ENCODE data around the gene BEGAIN. TPM values are rescaled to one million over a fixed set of nuclear protein-coding genes. Genes with fewer than 3 reads are reported as not detected.

BEGAIN gene
- total and polyA plus RNA-seq, 9 of the 15 experiments (the other 6 are each of a cell fraction or from before 2014, with no cell fraction given): 0.07 to 0.68 (median 0.55) TPM; not detected in 3

DNA sequence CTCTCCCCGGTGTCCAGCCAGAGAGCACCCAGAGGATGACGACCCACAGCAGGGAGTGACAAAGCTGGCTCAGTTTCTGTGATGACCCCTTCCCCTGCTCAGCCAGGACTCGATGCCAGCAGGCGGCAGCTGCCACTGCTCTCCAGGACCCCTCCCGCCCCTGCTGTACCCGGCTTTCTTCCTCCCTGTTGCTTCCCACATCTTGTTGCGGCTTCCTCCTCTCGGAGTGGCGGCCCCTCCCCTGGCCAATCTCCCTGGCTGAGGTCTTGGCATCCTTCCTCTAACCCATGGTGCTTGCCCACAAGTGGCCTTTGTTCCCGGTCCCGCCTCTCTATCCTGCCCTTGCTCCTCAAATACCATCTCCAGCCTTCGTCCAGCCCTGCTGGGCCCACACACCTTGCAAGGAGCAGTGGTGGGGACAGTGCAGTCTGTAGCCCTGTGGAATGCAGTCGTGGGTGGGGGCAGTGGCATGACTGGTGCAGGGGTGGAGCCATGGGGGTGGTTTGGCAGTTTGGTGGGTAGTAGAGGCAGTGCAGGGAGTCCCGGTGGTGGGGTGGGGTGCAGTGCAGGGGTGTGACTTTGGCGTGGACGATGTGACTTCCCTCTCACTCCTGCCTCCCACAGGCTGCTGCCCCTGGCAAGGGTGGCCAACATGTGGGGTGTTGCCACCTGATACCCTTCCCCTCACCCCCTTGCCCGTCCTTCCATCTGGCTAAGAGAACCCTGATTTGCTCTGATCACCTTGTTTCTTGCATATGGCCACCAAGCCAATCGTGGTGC lies 16.3 kb upstream of the BEGAIN start:
- H3K27me3 ChIP-seq (ENCODE audit: control insufficient read depth in 2 of 2, insufficient read depth in 2 of 2, low read length in 2 of 2): peaks cover 0 to 34% of the 10 kb centered on the region in 2 experiments; a peak in 2 of 5 replicates
- DNase-seq (ENCODE audit: extremely low read depth in 1 of 4, low spot score in 3 of 4): no peak
- intact Hi-C loops (cut with micrococcal nuclease): no loop called here
- no peak overlapping the region for H3K4me3 ChIP-seq
- no peaks in the 10 kb centered on the region for H3K79me2 ChIP-seq (ENCODE audit: control insufficient read depth, insufficient read depth, low read length)
- ChIA-PET POLR2A (no interaction called here), CTCF (ENCODE audit: low intra/inter-chr PET ratio) (no interaction called here)
- H4K20me1 ChIP-seq (replicated peaks; ENCODE audit: control insufficient read depth, insufficient read depth, low read length): no peaks in the 10 kb centered on the region
- no peak for ATAC-seq
- H3K9me1 ChIP-seq (ENCODE audit: control insufficient read depth, insufficient read depth, low read length): no peaks in the 10 kb centered on the region
- peaks cover 7 to 9% of the 10 kb centered on the region in 2 experiments; a peak in 3 of 5 replicates for H3K4me1 ChIP-seq (replicated peaks in 1 of 2; ENCODE audit: control insufficient read depth in 2 of 2, insufficient read depth in 2 of 2, low read length in 2 of 2)
- 3% methylated on average over 12 of the region's 18 CpGs for WGBS (ENCODE audit: insufficient coverage, low coverage, missing lambda C conversion rate)
- H3K36me3 ChIP-seq (ENCODE audit: control insufficient read depth, insufficient read depth, low read length): no peaks in the 10 kb centered on the region
- H3K4me2 ChIP-seq (ENCODE audit: insufficient read depth, low read length): no peak overlapping the region
- no peak overlapping the region for H2AFZ ChIP-seq (ENCODE audit: low read depth, low read length)
- in situ Hi-C loops (cut with MboI): no loop called here
- H3K9ac ChIP-seq (ENCODE audit: insufficient read depth in 1 of 2, low read depth in 2 of 2, low read length in 2 of 2): no peak overlapping the region
- FAIRE-seq: no peak
- H3K27ac ChIP-seq (ENCODE audit: extremely low read depth, low read depth, low read length): no peak overlapping the region
- no peaks in the 10 kb centered on the region for H3K9me3 ChIP-seq (replicated peaks; ENCODE audit: control insufficient read depth, insufficient read depth, low read depth, low read length)
- BruUV-seq (replicated peaks): no TSS peak
- TF ChIP-seq, protein P1, sequence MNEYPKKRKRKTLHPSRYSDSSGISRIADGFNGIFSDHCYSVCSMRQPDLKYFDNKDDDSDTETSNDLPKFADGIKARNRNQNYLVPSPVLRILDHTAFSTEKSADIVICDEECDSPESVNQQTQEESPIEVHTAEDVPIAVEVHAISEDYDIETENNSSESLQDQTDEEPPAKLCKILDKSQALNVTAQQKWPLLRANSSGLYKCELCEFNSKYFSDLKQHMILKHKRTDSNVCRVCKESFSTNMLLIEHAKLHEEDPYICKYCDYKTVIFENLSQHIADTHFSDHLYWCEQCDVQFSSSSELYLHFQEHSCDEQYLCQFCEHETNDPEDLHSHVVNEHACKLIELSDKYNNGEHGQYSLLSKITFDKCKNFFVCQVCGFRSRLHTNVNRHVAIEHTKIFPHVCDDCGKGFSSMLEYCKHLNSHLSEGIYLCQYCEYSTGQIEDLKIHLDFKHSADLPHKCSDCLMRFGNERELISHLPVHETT (CRISPR knock-in tag; conservative IDR thresholded peaks at IDR 0.05 in 1 of 2, IDR thresholded peaks at IDR 0.05 in 1 of 2): no peak
- TF ChIP-seq POU5F1 (IDR thresholded peaks at IDR 0.05; ENCODE audit: borderline replicate concordance, low read depth, low read length, partially characterized antibody) (no peak), ZBED1 (IDR thresholded peaks at IDR 0.05) (no peak), GTF2E2 (tag; IDR thresholded peaks at IDR 0.05) (no peak), ZFPM2 (CRISPR knock-in tag; IDR thresholded peaks at IDR 0.05) (no peak), FOXA3 (CRISPR knock-in tag; conservative IDR thresholded peaks at IDR 0.05 in 1 of 2, IDR thresholded peaks at IDR 0.05 in 1 of 2) (no peak), NELFE (IDR thresholded peaks at IDR 0.05; ENCODE audit: insufficient read depth, insufficient read length) (no peak), TARDBP (IDR thresholded peaks at IDR 0.05) (no peak), ETV5 (CRISPR knock-in tag; IDR thresholded peaks at IDR 0.05; ENCODE audit: low read depth) (no peak), SMARCE1 (IDR thresholded peaks at IDR 0.05) (no peak), GATA2 (CRISPR knock-in tag; IDR thresholded peaks at IDR 0.05) (no peak), ZNF436 (CRISPR knock-in tag; IDR thresholded peaks at IDR 0.05) (no peak), ZNF175 (CRISPR knock-in tag; IDR thresholded peaks at IDR 0.05; ENCODE audit: low read depth) (no peak), BCOR (IDR thresholded peaks at IDR 0.05) (no peak), DPF2 (IDR thresholded peaks at IDR 0.05) (no peak), KAT8 (IDR thresholded peaks at IDR 0.05; ENCODE audit: low read depth) (no peak)
- TF ChIP-seq, protein P2, sequence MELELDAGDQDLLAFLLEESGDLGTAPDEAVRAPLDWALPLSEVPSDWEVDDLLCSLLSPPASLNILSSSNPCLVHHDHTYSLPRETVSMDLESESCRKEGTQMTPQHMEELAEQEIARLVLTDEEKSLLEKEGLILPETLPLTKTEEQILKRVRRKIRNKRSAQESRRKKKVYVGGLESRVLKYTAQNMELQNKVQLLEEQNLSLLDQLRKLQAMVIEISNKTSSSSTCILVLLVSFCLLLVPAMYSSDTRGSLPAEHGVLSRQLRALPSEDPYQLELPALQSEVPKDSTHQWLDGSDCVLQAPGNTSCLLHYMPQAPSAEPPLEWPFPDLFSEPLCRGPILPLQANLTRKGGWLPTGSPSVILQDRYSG (tag; conservative IDR thresholded peaks at IDR 0.05; ENCODE audit: low read depth): no peak
- TF ChIP-seq, protein P3, sequence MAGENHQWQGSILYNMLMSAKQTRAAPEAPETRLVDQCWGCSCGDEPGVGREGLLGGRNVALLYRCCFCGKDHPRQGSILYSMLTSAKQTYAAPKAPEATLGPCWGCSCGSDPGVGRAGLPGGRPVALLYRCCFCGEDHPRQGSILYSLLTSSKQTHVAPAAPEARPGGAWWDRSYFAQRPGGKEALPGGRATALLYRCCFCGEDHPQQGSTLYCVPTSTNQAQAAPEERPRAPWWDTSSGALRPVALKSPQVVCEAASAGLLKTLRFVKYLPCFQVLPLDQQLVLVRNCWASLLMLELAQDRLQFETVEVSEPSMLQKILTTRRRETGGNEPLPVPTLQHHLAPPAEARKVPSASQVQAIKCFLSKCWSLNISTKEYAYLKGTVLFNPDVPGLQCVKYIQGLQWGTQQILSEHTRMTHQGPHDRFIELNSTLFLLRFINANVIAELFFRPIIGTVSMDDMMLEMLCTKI (IDR thresholded peaks at IDR 0.05; ENCODE audit: partially characterized antibody): no peak
- TF ChIP-seq, protein P4, sequence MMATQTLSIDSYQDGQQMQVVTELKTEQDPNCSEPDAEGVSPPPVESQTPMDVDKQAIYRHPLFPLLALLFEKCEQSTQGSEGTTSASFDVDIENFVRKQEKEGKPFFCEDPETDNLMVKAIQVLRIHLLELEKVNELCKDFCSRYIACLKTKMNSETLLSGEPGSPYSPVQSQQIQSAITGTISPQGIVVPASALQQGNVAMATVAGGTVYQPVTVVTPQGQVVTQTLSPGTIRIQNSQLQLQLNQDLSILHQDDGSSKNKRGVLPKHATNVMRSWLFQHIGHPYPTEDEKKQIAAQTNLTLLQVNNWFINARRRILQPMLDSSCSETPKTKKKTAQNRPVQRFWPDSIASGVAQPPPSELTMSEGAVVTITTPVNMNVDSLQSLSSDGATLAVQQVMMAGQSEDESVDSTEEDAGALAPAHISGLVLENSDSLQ (IDR thresholded peaks at IDR 0.05): no peak

Measured in K562 (cell line).